HepG2 (cell line): ENCODE results near the gene CREB3. TPM values are rescaled to one million over a fixed set of nuclear protein-coding genes. Genes with fewer than 3 reads are reported as not detected.
A peak's percentile ranks its signal among the peaks of the same experiment; 100 is the strongest.

ENCODE experiments used
- ARID2 ChIP-seq: sonication (generic); formaldehyde crosslinking; IDR thresholded peaks from 2 replicates; pipeline ENCODE4 v1.8.1; 2022; ENCODE audit warnings: mild to moderate bottlenecking, missing genetic modification reagents, borderline replicate concordance
- CAMTA2 ChIP-seq: sonication (generic); formaldehyde crosslinking; IDR thresholded peaks from 2 replicates; pipeline ENCODE4 v1.4.0; 2020; ENCODE audit warnings: mild to moderate bottlenecking, missing genetic modification reagents, borderline replicate concordance
- HNRNPLL ChIP-seq: fragments of 200-400 bp; formaldehyde crosslinking; IDR thresholded peaks from 2 replicates; pipeline ENCODE4 v1.6.1; 2017; ENCODE audit warnings: mild to moderate bottlenecking, low read depth, low read length; ENCODE audit not compliant: poor library complexity, severe bottlenecking
- JUNB ChIP-seq: sonication (generic); formaldehyde crosslinking; IDR thresholded peaks from 2 replicates; pipeline ENCODE4 v1.8.0; 2022; ENCODE audit warnings: missing genetic modification reagents, mild to moderate bottlenecking, borderline replicate concordance
- KLF16 ChIP-seq, 2 experiments: sonication (generic) in 1 of 2; formaldehyde crosslinking in 1 of 2; IDR thresholded peaks; 2 replicates each; pipeline versions ENCODE4 v1.6.1 to v1.8.0; 2016 to 2023; ENCODE audit warnings: missing genetic modification reagents in 2 of 2, missing compliant biosample characterization in 1 of 2
- KLF9 ChIP-seq: IDR thresholded peaks from 2 replicates; pipeline ENCODE4 v1.6.1; 2016; ENCODE audit warnings: low read depth
- MIXL1 ChIP-seq: IDR thresholded peaks from 2 replicates; pipeline ENCODE4 v1.6.1; 2016
- MTF1 ChIP-seq: sonication (generic); formaldehyde crosslinking; IDR thresholded peaks from 2 replicates; pipeline ENCODE4 v1.5.0; 2020; ENCODE audit warnings: missing genetic modification reagents
- NFKB2 ChIP-seq: sonication (generic); formaldehyde crosslinking; IDR thresholded peaks from 2 replicates; pipeline ENCODE4 v1.4.0; 2020; ENCODE audit warnings: missing genetic modification reagents, borderline replicate concordance
- SOX13 ChIP-seq, 3 experiments: fragments of 450-650 bp in 1 of 3; sonication (generic) in 1 of 3; formaldehyde crosslinking in 1 of 3; IDR thresholded peaks in 2 of 3; conservative IDR thresholded peaks in 1 of 3; 2 replicates each; pipeline versions ENCODE4 v1.5.0 to v1.6.1; 2016 to 2020; ENCODE audit warnings: antibody characterized with exemption in 1 of 3, mild to moderate bottlenecking in 1 of 3, missing compliant biosample characterization in 1 of 3, missing genetic modification reagents in 1 of 3, moderate library complexity in 1 of 3
- ZNF264 ChIP-seq: sonication (generic); formaldehyde crosslinking; IDR thresholded peaks from 2 replicates; pipeline ENCODE4 v1.4.0; 2020; ENCODE audit warnings: missing genetic modification reagents
- ZNF724P ChIP-seq: sonication (generic); formaldehyde crosslinking; IDR thresholded peaks from 2 replicates; pipeline ENCODE4 v1.8.0; 2022; ENCODE audit warnings: missing genetic modification reagents, borderline replicate concordance
- polyA plus RNA-seq, 8 experiments: library from polyadenylated mRNA; depleted of rRNA in 3 of 8; stranded (reverse) in 7 of 8; unstranded in 1 of 8; fragments of >200 nt; fragmentation: Illumina TruSeq in 4 of 8; extraction: Trizol in 4 of 8; gene quantifications; 2 replicates each; pipeline versions ENCODE4 v1.2.1 to v1.2.3, GENCODE V29; 2011 to 2016; ENCODE audit warnings: low read depth in 4 of 8, missing spikeins in 1 of 8, mixed read lengths in 1 of 8; ENCODE audit not compliant: insufficient read depth in 1 of 8
- total RNA-seq, 5 experiments: library from RNA; depleted of rRNA; stranded (reverse); fragments of >200 nt; fragmentation: Illumina TruSeq; extraction: Trizol; gene quantifications; 2 replicates each; pipeline ENCODE4 v1.2.3, GENCODE V29; 2016; ENCODE audit warnings: low read depth in 1 of 5
- TF ChIP-seq, protein P1 (sequence below): sonication (generic); formaldehyde crosslinking; IDR thresholded peaks from 2 replicates; pipeline ENCODE4 v1.4.0; 2020; ENCODE audit warnings: missing genetic modification reagents, low read depth, mild to moderate bottlenecking, borderline replicate concordance
- TF ChIP-seq, protein P2 (sequence below), 2 experiments: sonication (generic) in 1 of 2; formaldehyde crosslinking in 1 of 2; IDR thresholded peaks; 2 replicates each; pipeline versions ENCODE4 v1.5.1 to v1.6.1; 2011 to 2020; ENCODE audit warnings: borderline replicate concordance in 1 of 2, low read depth in 1 of 2, low read length in 1 of 2, mild to moderate bottlenecking in 1 of 2, missing genetic modification reagents in 1 of 2, moderate library complexity in 1 of 2
- TF ChIP-seq, protein P3 (sequence below): IDR thresholded peaks from 2 replicates; pipeline ENCODE4 v1.4.0; 2020; ENCODE audit warnings: mild to moderate bottlenecking, missing genetic modification reagents
- TF ChIP-seq, protein P4 (sequence below): sonication (generic); formaldehyde crosslinking; IDR thresholded peaks from 2 replicates; pipeline ENCODE4 v1.5.1; 2020; ENCODE audit warnings: missing genetic modification reagents, mild to moderate bottlenecking, borderline replicate concordance

Gene CREB3
- total and polyA plus RNA-seq, 2 of the 13 experiments (the other 11 are each of a cell fraction or from before 2014, with no cell fraction given), result 11.1 to 34.2 TPM

DNA sequence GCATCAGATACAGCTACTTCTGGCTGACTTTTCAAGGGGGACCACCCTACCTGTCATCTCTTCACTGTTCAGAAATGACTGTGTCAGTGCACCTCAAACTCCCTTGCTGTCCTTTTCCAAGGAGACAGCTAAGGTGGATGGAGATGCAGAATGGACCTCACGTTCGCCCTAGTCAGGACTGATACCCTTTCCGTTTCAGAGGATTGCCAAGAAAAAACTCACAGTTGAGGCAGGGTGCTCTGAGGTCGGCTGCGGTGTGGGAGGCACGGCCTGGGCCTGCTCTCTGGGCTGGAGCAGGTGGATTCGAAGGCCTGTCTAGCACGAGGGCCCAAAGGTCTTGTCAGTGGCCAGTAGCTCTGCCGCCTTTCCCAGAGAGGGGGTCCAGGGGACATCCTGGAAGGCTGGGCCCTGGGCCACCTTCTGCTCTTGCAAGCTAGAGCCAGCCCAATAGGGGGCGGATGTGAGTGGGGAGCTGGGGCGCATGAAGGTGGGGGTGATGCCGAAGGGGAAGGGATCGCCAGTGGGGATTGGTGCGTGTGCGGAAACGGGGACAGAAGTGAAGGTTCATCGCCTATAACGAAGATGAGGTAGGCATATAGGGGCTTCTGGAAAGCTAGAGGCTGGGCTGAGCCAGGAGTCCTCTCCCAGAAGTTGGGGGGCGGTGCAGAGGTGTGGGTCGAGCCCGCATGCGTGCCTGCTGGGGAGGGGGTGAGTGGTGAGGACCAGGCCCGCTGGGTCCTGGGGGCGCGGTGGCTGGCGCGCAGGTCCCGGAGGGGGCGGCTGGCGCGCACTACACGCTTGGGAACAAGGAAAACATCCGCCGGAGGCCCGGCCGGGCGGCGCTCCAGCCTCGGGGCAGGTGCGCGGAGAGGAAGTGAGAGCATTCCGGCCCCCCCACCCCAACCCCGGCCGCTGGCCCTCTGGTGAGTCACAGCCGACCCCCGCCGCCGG lies 24.1 kb downstream of the CREB3 start (continued):
- TF ChIP-seq, protein P1, sequence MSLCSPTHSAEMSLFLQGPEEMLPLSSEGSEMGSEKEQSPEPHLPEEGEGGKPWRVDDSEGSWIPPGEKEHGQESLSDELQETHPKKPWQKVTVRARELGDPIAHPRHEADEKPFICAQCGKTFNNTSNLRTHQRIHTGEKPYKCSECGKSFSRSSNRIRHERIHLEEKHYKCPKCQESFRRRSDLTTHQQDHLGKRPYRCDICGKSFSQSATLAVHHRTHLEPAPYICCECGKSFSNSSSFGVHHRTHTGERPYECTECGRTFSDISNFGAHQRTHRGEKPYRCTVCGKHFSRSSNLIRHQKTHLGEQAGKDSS (CRISPR knock-in tag), result peak; percentile 79; the same call in 1 of the 2 replicates
- TF ChIP-seq CAMTA2 (CRISPR knock-in tag) (no peak), SOX13 (IDR thresholded peaks at IDR 0.05) (no peak), SOX13 (CRISPR knock-in tag; conservative IDR thresholded peaks at IDR 0.05 in 1 of 2, IDR thresholded peaks at IDR 0.05 in 1 of 2) (no peak), MIXL1 (CRISPR knock-in tag) (0 out of 2 replicates have a peak, but pooled peaks have one; percentile 8), ARID2 (0 out of 2 replicates have a peak, but pooled peaks have one; percentile 37), JUNB (CRISPR knock-in tag) (no peak), NFKB2 (CRISPR knock-in tag) (peak; percentile 66), KLF16 (CRISPR knock-in tag; IDR thresholded peaks at IDR 0.05) (0 out of 4 replicates have a peak, but pooled peaks of 1 of the 2 experiments have one; percentile 53), KLF9 (CRISPR knock-in tag) (no peak), ZNF264 (peak; percentile 58; the same call in 1 of the 2 replicates), HNRNPLL (peak; percentile 75), MTF1 (CRISPR knock-in tag) (0 out of 2 replicates have a peak, but pooled peaks have one; percentile 43), ZNF724P (CRISPR knock-in tag) (no peak)
- TF ChIP-seq, protein P2, sequence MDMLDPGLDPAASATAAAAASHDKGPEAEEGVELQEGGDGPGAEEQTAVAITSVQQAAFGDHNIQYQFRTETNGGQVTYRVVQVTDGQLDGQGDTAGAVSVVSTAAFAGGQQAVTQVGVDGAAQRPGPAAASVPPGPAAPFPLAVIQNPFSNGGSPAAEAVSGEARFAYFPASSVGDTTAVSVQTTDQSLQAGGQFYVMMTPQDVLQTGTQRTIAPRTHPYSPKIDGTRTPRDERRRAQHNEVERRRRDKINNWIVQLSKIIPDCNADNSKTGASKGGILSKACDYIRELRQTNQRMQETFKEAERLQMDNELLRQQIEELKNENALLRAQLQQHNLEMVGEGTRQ (IDR thresholded peaks at IDR 0.05; ENCODE audit: low read depth, low read length), result no peak
- TF ChIP-seq, protein P2 (CRISPR knock-in tag; IDR thresholded peaks at IDR 0.05; ENCODE audit: borderline replicate concordance), result no peak
- TF ChIP-seq, protein P3, sequence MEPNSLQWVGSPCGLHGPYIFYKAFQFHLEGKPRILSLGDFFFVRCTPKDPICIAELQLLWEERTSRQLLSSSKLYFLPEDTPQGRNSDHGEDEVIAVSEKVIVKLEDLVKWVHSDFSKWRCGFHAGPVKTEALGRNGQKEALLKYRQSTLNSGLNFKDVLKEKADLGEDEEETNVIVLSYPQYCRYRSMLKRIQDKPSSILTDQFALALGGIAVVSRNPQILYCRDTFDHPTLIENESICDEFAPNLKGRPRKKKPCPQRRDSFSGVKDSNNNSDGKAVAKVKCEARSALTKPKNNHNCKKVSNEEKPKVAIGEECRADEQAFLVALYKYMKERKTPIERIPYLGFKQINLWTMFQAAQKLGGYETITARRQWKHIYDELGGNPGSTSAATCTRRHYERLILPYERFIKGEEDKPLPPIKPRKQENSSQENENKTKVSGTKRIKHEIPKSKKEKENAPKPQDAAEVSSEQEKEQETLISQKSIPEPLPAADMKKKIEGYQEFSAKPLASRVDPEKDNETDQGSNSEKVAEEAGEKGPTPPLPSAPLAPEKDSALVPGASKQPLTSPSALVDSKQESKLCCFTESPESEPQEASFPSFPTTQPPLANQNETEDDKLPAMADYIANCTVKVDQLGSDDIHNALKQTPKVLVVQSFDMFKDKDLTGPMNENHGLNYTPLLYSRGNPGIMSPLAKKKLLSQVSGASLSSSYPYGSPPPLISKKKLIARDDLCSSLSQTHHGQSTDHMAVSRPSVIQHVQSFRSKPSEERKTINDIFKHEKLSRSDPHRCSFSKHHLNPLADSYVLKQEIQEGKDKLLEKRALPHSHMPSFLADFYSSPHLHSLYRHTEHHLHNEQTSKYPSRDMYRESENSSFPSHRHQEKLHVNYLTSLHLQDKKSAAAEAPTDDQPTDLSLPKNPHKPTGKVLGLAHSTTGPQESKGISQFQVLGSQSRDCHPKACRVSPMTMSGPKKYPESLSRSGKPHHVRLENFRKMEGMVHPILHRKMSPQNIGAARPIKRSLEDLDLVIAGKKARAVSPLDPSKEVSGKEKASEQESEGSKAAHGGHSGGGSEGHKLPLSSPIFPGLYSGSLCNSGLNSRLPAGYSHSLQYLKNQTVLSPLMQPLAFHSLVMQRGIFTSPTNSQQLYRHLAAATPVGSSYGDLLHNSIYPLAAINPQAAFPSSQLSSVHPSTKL (CRISPR knock-in tag), result peak; percentile 51
- TF ChIP-seq, protein P4, sequence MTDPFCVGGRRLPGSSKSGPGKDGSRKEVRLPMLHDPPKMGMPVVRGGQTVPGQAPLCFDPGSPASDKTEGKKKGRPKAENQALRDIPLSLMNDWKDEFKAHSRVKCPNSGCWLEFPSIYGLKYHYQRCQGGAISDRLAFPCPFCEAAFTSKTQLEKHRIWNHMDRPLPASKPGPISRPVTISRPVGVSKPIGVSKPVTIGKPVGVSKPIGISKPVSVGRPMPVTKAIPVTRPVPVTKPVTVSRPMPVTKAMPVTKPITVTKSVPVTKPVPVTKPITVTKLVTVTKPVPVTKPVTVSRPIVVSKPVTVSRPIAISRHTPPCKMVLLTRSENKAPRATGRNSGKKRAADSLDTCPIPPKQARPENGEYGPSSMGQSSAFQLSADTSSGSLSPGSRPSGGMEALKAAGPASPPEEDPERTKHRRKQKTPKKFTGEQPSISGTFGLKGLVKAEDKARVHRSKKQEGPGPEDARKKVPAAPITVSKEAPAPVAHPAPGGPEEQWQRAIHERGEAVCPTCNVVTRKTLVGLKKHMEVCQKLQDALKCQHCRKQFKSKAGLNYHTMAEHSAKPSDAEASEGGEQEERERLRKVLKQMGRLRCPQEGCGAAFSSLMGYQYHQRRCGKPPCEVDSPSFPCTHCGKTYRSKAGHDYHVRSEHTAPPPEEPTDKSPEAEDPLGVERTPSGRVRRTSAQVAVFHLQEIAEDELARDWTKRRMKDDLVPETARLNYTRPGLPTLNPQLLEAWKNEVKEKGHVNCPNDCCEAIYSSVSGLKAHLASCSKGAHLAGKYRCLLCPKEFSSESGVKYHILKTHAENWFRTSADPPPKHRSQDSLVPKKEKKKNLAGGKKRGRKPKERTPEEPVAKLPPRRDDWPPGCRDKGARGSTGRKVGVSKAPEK (CRISPR knock-in tag), result no peak
